Naive thymus-derived CD4-positive, alpha-beta T cell (primary cell): ENCODE data around the gene MAP2K7. TPM values are rescaled to one million over a fixed set of nuclear protein-coding genes. Genes with fewer than 3 reads are reported as not detected.

Experiments used
- ATAC-seq: fragments of 150-1000 bp; cut with Tn5 transposase; 2 replicates; pipeline ENCODE4 v1.10.0; 2021; ENCODE audit warnings: mild to moderate bottlenecking, moderate library complexity
- CTCF ChIA-PET: fragments of 350-600 bp; sonication (Branson Sonifier 250); formaldehyde crosslinking; loops from one replicate; lab custom pipeline; 2021; ENCODE audit warnings: antibody characterized with exemption; lab: Charles Lee
- POLR2A ChIA-PET: fragments of 350-600 bp; sonication (Branson Sonifier 250); formaldehyde crosslinking; loops from one replicate; lab custom pipeline; 2021; ENCODE audit warnings: antibody characterized with exemption, inconsistent platforms; lab: Charles Lee
- DNase-seq, 9 donors: peaks; one replicate each; pipeline versions ENCODE4 v3.0.0 to v3.0.0-alpha.2; 2020 to 2022; ENCODE audit warnings: mixed read lengths in 1 of 9
- H3K27ac ChIP-seq: one replicate; pipeline ENCODE4 v1.7.0; 2013; ENCODE audit warnings: mild to moderate bottlenecking, low read depth, low read length, moderate library complexity
- H3K27me3 ChIP-seq, 2 donors: one replicate each; pipeline ENCODE4 v1.7.0; 2013; ENCODE audit warnings: low read length in 2 of 2, mild to moderate bottlenecking in 2 of 2, moderate library complexity in 2 of 2; ENCODE audit not compliant: control insufficient read depth in 2 of 2, insufficient read depth in 2 of 2
- H3K36me3 ChIP-seq, 3 experiments: 1 replicate in 2 of 3; 2 replicates in 1 of 3; pipeline ENCODE4 v1.7.0; 2013; ENCODE audit warnings: low read length in 3 of 3, mild to moderate bottlenecking in 3 of 3, moderate library complexity in 1 of 3; ENCODE audit not compliant: insufficient read depth in 3 of 3, control insufficient read depth in 2 of 3
- H3K4me1 ChIP-seq, 2 donors: one replicate each; pipeline ENCODE4 v1.7.0; 2013; ENCODE audit warnings: low read length in 2 of 2, mild to moderate bottlenecking in 2 of 2, moderate library complexity in 1 of 2; ENCODE audit not compliant: control insufficient read depth in 2 of 2, insufficient read depth in 2 of 2
- H3K4me3 ChIP-seq: 2 replicates; pipeline ENCODE4 v1.7.0; 2013; ENCODE audit warnings: mild to moderate bottlenecking, low read length
- H3K9me3 ChIP-seq, 3 experiments: 1 replicate in 2 of 3; 2 replicates in 1 of 3; pipeline ENCODE4 v1.7.0; 2013; ENCODE audit warnings: low read length in 3 of 3; ENCODE audit not compliant: control insufficient read depth in 2 of 3
- H3K27ac Mint-ChIP-seq, 9 donors: one replicate each; pipeline ENCODE4 v1.8.0; 2020 to 2022; ENCODE audit warnings: mixed read lengths in 9 of 9, mild to moderate bottlenecking in 8 of 9, moderate library complexity in 5 of 9, inconsistent platforms in 2 of 9
- H3K27me3 Mint-ChIP-seq, 5 donors: one replicate each; pipeline ENCODE4 v1.8.0; 2021 to 2022; ENCODE audit warnings: mixed read lengths in 5 of 5, mild to moderate bottlenecking in 1 of 5
- H3K36me3 Mint-ChIP-seq, 5 donors: one replicate each; pipeline ENCODE4 v1.8.0; 2020 to 2022; ENCODE audit warnings: mixed read lengths in 5 of 5, mild to moderate bottlenecking in 3 of 5, inconsistent platforms in 1 of 5
- H3K4me1 Mint-ChIP-seq, 7 donors: one replicate each; pipeline ENCODE4 v1.8.0; 2020 to 2022; ENCODE audit warnings: mixed read lengths in 7 of 7, mild to moderate bottlenecking in 3 of 7, inconsistent platforms in 1 of 7
- H3K4me3 Mint-ChIP-seq, 10 donors: one replicate each; pipeline ENCODE4 v1.8.0; 2020 to 2022; ENCODE audit warnings: mild to moderate bottlenecking in 10 of 10, mixed read lengths in 10 of 10, moderate library complexity in 6 of 10, inconsistent platforms in 2 of 10
- H3K9me3 Mint-ChIP-seq, 11 donors: one replicate each; pipeline ENCODE4 v1.8.0; 2020 to 2022; ENCODE audit warnings: mixed read lengths in 11 of 11, mild to moderate bottlenecking in 4 of 11, inconsistent platforms in 1 of 11, moderate library complexity in 1 of 11
- intact Hi-C, 2 donors: fragments of 100-400 bp; cut with micrococcal nuclease; formaldehyde crosslinking; loops; one replicate each; pipeline ENCODE4 v1.15.1; 2023
- polyA plus RNA-seq, 2 donors: library from polyadenylated mRNA; unstranded; fragments of 300-500 nt; fragmentation: Illumina TruSeq; gene quantifications; one replicate each; pipeline ENCODE4 v1.2.3, GENCODE V29; 2021
- total RNA-seq, 6 experiments: library from RNA in 5 of 6; stranded (reverse) in 5 of 6; gene quantifications; 1 replicate in 5 of 6; 2 replicates in 1 of 6; pipeline ENCODE4 v1.2.3 and lab custom pipeline; 2021 to 2026

The MAP2K7 gene
- total RNA-seq (100 to 1,000 TPM in 1 of 5 experiments, 10 to 100 TPM in 4; 48.7 to 109 (median 66.5) TPM), polyA plus RNA-seq (1 to 10 TPM; 1.8 to 2.0 TPM), total RNA-seq (lab: John Stamatoyannopoulos, UW) (44.3 reads per million, percentile 68 among the genes with 10 or more reads in this experiment)

- peak within 1 kb of the TSS; percentile 77 for H3K27ac ChIP-seq
- peaks cover 0 to 18% (median 4%) of the 10 kb centered on the region in 3 experiments for H3K36me3 ChIP-seq
- no peaks in the 10 kb centered on the region for H3K9me3 ChIP-seq
- intact Hi-C loops: loop anchor here (1.0 kb wide), 10 partner anchors 13 to 369 kb away; partner anchors contain the start of genes PET100 (in 2 of the 2), SNAPC2 (in 2 of the 2), TIMM44 (in 2 of the 2) and XAB2 (in 2 of the 2)
- Mint-ChIP-seq H3K4me3 (peak within 1 kb of the TSS; percentile 87 to 95 (median 92)), H3K27me3 (peaks cover 0 to 3% (median 0%) of the 10 kb centered on the region in 5 donors), H3K9me3 (peaks cover 0 to 8% (median 0%) of the 10 kb centered on the region in 11 donors), H3K27ac (peak within 1 kb of the TSS; percentile 91 to 98 (median 96)), H3K36me3 (peaks cover 0 to 12% (median 3%) of the 10 kb centered on the region in 5 donors), H3K4me1 (peaks cover 12 to 37% (median 30%) of the 10 kb centered on the region in 7 donors)
- peak; percentile 99 to 100 (median 100) for DNase-seq
- H3K27me3 ChIP-seq: no peaks in the 10 kb centered on the region
- H3K4me1 ChIP-seq: peaks cover 20 to 24% of the 10 kb centered on the region in 2 donors
- peak within 1 kb of the TSS; percentile 91 for H3K4me3 ChIP-seq
- ChIA-PET CTCF (interaction anchor here (0.7 to 1.2 kb wide), 5 partner anchors 15 to 71 kb away, joined by 3 to 10 read pairs (median 4); partner anchors contain the start of gene SNAPC2), POLR2A (interaction anchor here (0.8 to 1.6 kb wide), 11 partner anchors 9 to 611 kb away, joined by 3 to 35 read pairs (median 3); partner anchors contain the start of genes SNAPC2, TIMM44 and ZNF414)
- ATAC-seq: peak; percentile 91
Measured at GRCh38 chr19:7903244-7904073, at the start of gene MAP2K7. TSS of gene MAP2K7 (plus strand) at chr19:7903877. CDS start at chr19:7903945, 68 bp downstream.

- Mint-ChIP-seq H3K4me1 (peaks cover 0 to 10% (median 5%) of the 10 kb centered on the region in 7 donors), H3K27me3 (peaks cover 0 to 2% (median 0%) of the 10 kb centered on the region in 5 donors), H3K36me3 (no peaks in the 10 kb centered on the region), H3K4me3 (no peak overlapping the region), H3K9me3 (peaks cover 0 to 1% (median 0%) of the 10 kb centered on the region in 11 donors), H3K27ac (no peak overlapping the region)
- peaks cover 3 to 7% of the 10 kb centered on the region in 2 donors for H3K4me1 ChIP-seq
- ATAC-seq (no peak), DNase-seq (no peak)
- no peaks in the 10 kb centered on the region for H3K9me3 ChIP-seq
- intact Hi-C loops: no loop called here
- H3K27me3 ChIP-seq: no peaks in the 10 kb centered on the region
- no peak overlapping the region for H3K27ac ChIP-seq
- H3K36me3 ChIP-seq: no peaks in the 10 kb centered on the region
- H3K4me3 ChIP-seq: no peak overlapping the region
- CTCF ChIA-PET: interaction anchor here (0.7 kb wide), 1 partner anchor 147 kb away, joined by 7 read pairs; no protein-coding TSS in a partner anchor
- POLR2A ChIA-PET: no interaction called here
Measured at GRCh38 chr19:7855426-7856108, 48.1 kb upstream of the MAP2K7 start.

GRCh38 chr19:7856109-7856591, 47.5 kb upstream of the MAP2K7 start:
- ChIA-PET CTCF (no interaction called here), POLR2A (no interaction called here)
- H3K36me3 Mint-ChIP-seq: no peaks in the 10 kb centered on the region
- no peak overlapping the region for H3K4me3 ChIP-seq
- no peaks in the 10 kb centered on the region for H3K9me3 ChIP-seq
- H3K4me1 ChIP-seq: peaks cover 3 to 12% of the 10 kb centered on the region in 2 donors
- H3K9me3 Mint-ChIP-seq: peaks cover 0 to 1% (median 0%) of the 10 kb centered on the region in 11 donors
- no peaks in the 10 kb centered on the region for H3K36me3 ChIP-seq
- peaks cover 0 to 10% (median 7%) of the 10 kb centered on the region in 7 donors for H3K4me1 Mint-ChIP-seq
- no peak for ATAC-seq
- no peak overlapping the region for H3K4me3 Mint-ChIP-seq
- H3K27ac ChIP-seq: no peak overlapping the region
- intact Hi-C loops: no loop called here
- H3K27ac Mint-ChIP-seq: no peak overlapping the region
- H3K27me3 ChIP-seq: no peaks in the 10 kb centered on the region
- H3K27me3 Mint-ChIP-seq: peaks cover 0 to 8% (median 0%) of the 10 kb centered on the region in 5 donors
- DNase-seq: no peak

- ChIA-PET CTCF (no interaction called here), POLR2A (interaction anchor here (2.5 kb wide), 1 partner anchor 12 kb away, joined by 7 read pairs; no protein-coding TSS in a partner anchor)
- Histone ChIP-seq H3K4me1 (peaks cover 3 to 20% of the 10 kb centered on the region in 2 donors), H3K9me3 (no peaks in the 10 kb centered on the region), H3K27me3 (no peaks in the 10 kb centered on the region), H3K4me3 (no peak overlapping the region), H3K27ac (no peak overlapping the region), H3K36me3 (no peaks in the 10 kb centered on the region)
- Mint-ChIP-seq H3K9me3 (peaks cover 0 to 1% (median 0%) of the 10 kb centered on the region in 11 donors), H3K4me1 (peaks cover 0 to 13% (median 8%) of the 10 kb centered on the region in 7 donors), H3K4me3 (peak overlapping the region in 1 of 10 donors; percentile 46), H3K27ac (no peak overlapping the region), H3K36me3 (no peaks in the 10 kb centered on the region), H3K27me3 (peaks cover 0 to 13% (median 0%) of the 10 kb centered on the region in 5 donors)
- no peak for DNase-seq
- no peak for ATAC-seq
- intact Hi-C loops: no loop called here
Measured at GRCh38 chr19:7856679-7857663, 46.7 kb upstream of the MAP2K7 start.

GRCh38 chr19:7857727-7858108, 46.0 kb upstream of the MAP2K7 start:
- Mint-ChIP-seq H3K9me3 (peaks cover 0 to 1% (median 0%) of the 10 kb centered on the region in 11 donors), H3K27me3 (peaks cover 0 to 15% (median 0%) of the 10 kb centered on the region in 5 donors), H3K4me1 (peaks cover 0 to 16% (median 8%) of the 10 kb centered on the region in 7 donors), H3K27ac (no peak overlapping the region), H3K36me3 (no peaks in the 10 kb centered on the region), H3K4me3 (no peak overlapping the region)
- DNase-seq: no peak
- Histone ChIP-seq H3K4me3 (no peak overlapping the region), H3K9me3 (no peaks in the 10 kb centered on the region), H3K4me1 (peaks cover 3 to 23% of the 10 kb centered on the region in 2 donors), H3K27ac (no peak overlapping the region), H3K36me3 (no peaks in the 10 kb centered on the region), H3K27me3 (no peaks in the 10 kb centered on the region)
- no peak for ATAC-seq
- ChIA-PET CTCF (interaction anchor here (0.7 kb wide), 1 partner anchor 46 kb away, joined by 3 read pairs; the partner anchor contains the start of gene MAP2K7), POLR2A (interaction anchor here (2.5 kb wide), 1 partner anchor 12 kb away, joined by 7 read pairs; no protein-coding TSS in a partner anchor)
- intact Hi-C loops: no loop called here
